ENCODE data around the gene ABHD18. TPM values are rescaled to one million over a fixed set of nuclear protein-coding genes. Genes with fewer than 3 reads are reported as not detected.
A peak's percentile ranks its signal among the peaks of the same experiment; 100 is the strongest.

ABHD18 gene
- total RNA-seq = 1 to 10 TPM; 3.9 to 7.8 (median 5.8) TPM

- peaks cover 8 to 18% of the 10 kb centered on the region in 2 donors for H3K4me1 ChIP-seq
- H3K27ac ChIP-seq = peak within 1 kb of the TSS; percentile 95 to 99 (median 97)
- TF ChIP-seq POLR2A (IDR thresholded peaks at IDR 0.05) (peak; percentile 80 to 87), CTCF (IDR thresholded peaks at IDR 0.05 in 4 of 5, conservative IDR thresholded peaks at IDR 0.05 in 1 of 5) (peak; percentile 60 to 70 (median 69))
- H3K36me3 ChIP-seq = no peaks in the 10 kb centered on the region
- intact Hi-C loops (cut with DNase I; ENCODE audit: low total_unique reads) (loop anchor here (1.0 to 10.0 kb wide), 5 partner anchors 83 to 330 kb away; partner anchors contain the start of genes HSPA4L, INTU, LARP1B and PGRMC2), in situ Hi-C loops (cut with MboI; ENCODE audit: low sequenced_read_pairs in 4 of 4) (loop anchor here in 3 of 4 donors (10.0 to 25.0 kb wide), 3 partner anchors 100 to 328 kb away; partner anchors contain the start of genes INTU (in 2 of the 3), HSPA4L (in 1 of the 3) and LARP1B (in 1 of the 3))
- peak within 1 kb of the TSS; percentile 78 to 93 (median 86) for H3K4me3 ChIP-seq
- no peaks in the 10 kb centered on the region for H3K27me3 ChIP-seq
- DNase-seq (peak; percentile 98 to 99), ATAC-seq (peak; percentile 97 to 98)
- H3K9me3 ChIP-seq = no peaks in the 10 kb centered on the region
Measured at GRCh38 chr4:127965062-127965802, at the start of gene ABHD18, which contains the start of gene MFSD8. Gene ABHD18 (plus strand): TSS chr4:127965406. CDS start chr4:127982956, 17,550 bp downstream. Gene MFSD8 (minus strand): TSS chr4:127965173. CDS start chr4:127965133, 40 bp downstream.

GRCh38 chr4:127916512-127916911, 48.7 kb upstream of the ABHD18 start:
- ATAC-seq (no peak), DNase-seq (no peak)
- TF ChIP-seq CTCF (IDR thresholded peaks at IDR 0.05 in 4 of 5, conservative IDR thresholded peaks at IDR 0.05 in 1 of 5) (no peak), POLR2A (IDR thresholded peaks at IDR 0.05) (no peak)
- intact Hi-C loops (cut with DNase I; ENCODE audit: low total_unique reads) (no loop called here), in situ Hi-C loops (cut with MboI; ENCODE audit: low sequenced_read_pairs in 4 of 4) (no loop called here)
- peaks cover 5 to 26% of the 10 kb centered on the region in 2 donors for H3K36me3 ChIP-seq
- no peak overlapping the region for H3K4me3 ChIP-seq
- H3K9me3 ChIP-seq = no peaks in the 10 kb centered on the region
- peaks cover 6 to 17% of the 10 kb centered on the region in 2 donors for H3K4me1 ChIP-seq
- H3K27me3 ChIP-seq = no peaks in the 10 kb centered on the region
- H3K27ac ChIP-seq = peak overlapping the region in 2 of 4 donors; percentile 37 to 73

- Histone ChIP-seq H3K27ac (peak overlapping the region; percentile 40 to 73 (median 53)), H3K4me1 (peaks cover 6 to 17% of the 10 kb centered on the region in 2 donors), H3K27me3 (no peaks in the 10 kb centered on the region), H3K36me3 (peaks cover 5 to 29% of the 10 kb centered on the region in 2 donors), H3K9me3 (no peaks in the 10 kb centered on the region), H3K4me3 (no peak overlapping the region)
- in situ Hi-C loops (cut with MboI; ENCODE audit: low sequenced_read_pairs in 4 of 4) = no loop called here
- intact Hi-C loops (cut with DNase I; ENCODE audit: low total_unique reads) = no loop called here
- TF ChIP-seq CTCF (IDR thresholded peaks at IDR 0.05 in 4 of 5, conservative IDR thresholded peaks at IDR 0.05 in 1 of 5) = no peak
- no peak for TF ChIP-seq POLR2A (IDR thresholded peaks at IDR 0.05)
- peak; percentile 85 to 99 for ATAC-seq
- DNase-seq = peak in 1 of 2 donors; percentile 22
Measured at GRCh38 chr4:127917151-127917550, 48.1 kb upstream of the ABHD18 start.

- TF ChIP-seq POLR2A (IDR thresholded peaks at IDR 0.05) (no peak), CTCF (IDR thresholded peaks at IDR 0.05 in 4 of 5, conservative IDR thresholded peaks at IDR 0.05 in 1 of 5) (no peak)
- intact Hi-C loops (cut with DNase I; ENCODE audit: low total_unique reads) (no loop called here), in situ Hi-C loops (cut with MboI; ENCODE audit: low sequenced_read_pairs in 4 of 4) (no loop called here)
- ATAC-seq (no peak), DNase-seq (no peak)
- Histone ChIP-seq H3K4me3 (no peak overlapping the region), H3K36me3 (peaks cover 5 to 29% of the 10 kb centered on the region in 2 donors), H3K9me3 (no peaks in the 10 kb centered on the region), H3K27me3 (no peaks in the 10 kb centered on the region), H3K4me1 (peaks cover 6 to 17% of the 10 kb centered on the region in 2 donors), H3K27ac (no peak overlapping the region)
Measured at GRCh38 chr4:127920521-127920920, 44.7 kb upstream of the ABHD18 start.
